HL-60/S4 treated with retinoic acid at 250 ng/mL for 4 days and 3 days (cell line): Measurements from ENCODE around the gene BIRC5.

Source experiments
- in situ Hi-C: fragments of 300-500 bp; cut with MboI; formaldehyde crosslinking; loops from 2 replicates; pipeline ENCODE4 v1.7.0; 2022; ENCODE audit warnings: low sequenced_read_pairs

The BIRC5 gene

GRCh38 chr17:78271419-78272170 is 57.5 kb downstream of the BIRC5 start:
- in situ Hi-C loops = no loop called here

GRCh38 chr17:78272181-78272913 is 58.3 kb downstream of the BIRC5 start:
- in situ Hi-C loops = no loop called here

DNA sequence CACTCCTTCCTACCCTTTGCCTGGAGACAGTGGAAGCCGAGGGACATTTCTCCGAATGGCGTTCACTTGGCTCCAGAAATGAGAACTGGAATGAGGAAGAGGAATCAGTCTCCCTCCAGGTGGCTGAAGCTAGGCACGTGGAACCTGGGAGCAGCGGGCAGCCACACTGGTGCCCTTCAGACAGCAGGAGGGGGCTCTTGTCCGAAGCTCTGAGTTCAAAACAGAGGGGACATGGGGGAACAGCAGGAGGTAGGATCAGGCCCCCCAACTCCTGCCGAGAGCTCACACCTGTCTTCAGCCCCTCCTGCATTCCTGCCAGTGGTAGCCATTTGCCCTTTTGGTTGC is 58.8 kb downstream of the BIRC5 start:
- in situ Hi-C loops = no loop called here

GRCh38 chr17:78273813-78274212 is 59.8 kb downstream of the BIRC5 start:
- in situ Hi-C loops = no loop called here
